Thymus (tissue), 11 donors: Measurements from ENCODE around the gene RAG2. TPM values are rescaled to one million over a fixed set of nuclear protein-coding genes. Genes with fewer than 3 reads are reported as not detected.

Experiments
- DNase-seq, 9 donors: peaks; one replicate each; pipeline ENCODE4 v3.0.0-alpha.2; 2013; ENCODE audit warnings: low spot score in 9 of 9, low read depth in 6 of 9, missing footprints in 1 of 9
- H3K27ac ChIP-seq, 2 donors: one replicate each; pipeline ENCODE4 v1.5.1; 2013; ENCODE audit warnings: control low read depth in 1 of 2, low read depth in 1 of 2, low read length in 1 of 2, mild to moderate bottlenecking in 1 of 2, moderate library complexity in 1 of 2
- H3K27me3 ChIP-seq, 2 donors: one replicate each; pipeline ENCODE4 v1.5.1; 2013; ENCODE audit warnings: low read length in 1 of 2; ENCODE audit not compliant: control insufficient read depth in 2 of 2, insufficient read depth in 1 of 2
- H3K36me3 ChIP-seq, 2 donors: one replicate each; pipeline ENCODE4 v1.5.1; 2013; ENCODE audit warnings: low read length in 1 of 2, mild to moderate bottlenecking in 1 of 2, moderate library complexity in 1 of 2; ENCODE audit not compliant: control insufficient read depth in 2 of 2, insufficient read depth in 2 of 2
- H3K4me1 ChIP-seq, 2 donors: one replicate each; pipeline ENCODE4 v1.5.1; 2013; ENCODE audit warnings: low read length in 2 of 2; ENCODE audit not compliant: control insufficient read depth in 2 of 2, insufficient read depth in 2 of 2
- H3K4me3 ChIP-seq, 2 donors: one replicate each; pipeline ENCODE4 v1.5.1; 2013; ENCODE audit warnings: low read length in 2 of 2, control low read depth in 1 of 2, mild to moderate bottlenecking in 1 of 2
- H3K9me3 ChIP-seq, 2 donors: one replicate each; pipeline ENCODE4 v1.5.1; 2013; ENCODE audit warnings: low read length in 1 of 2, mild to moderate bottlenecking in 1 of 2; ENCODE audit not compliant: control insufficient read depth in 2 of 2, insufficient read depth in 1 of 2
- WGBS: extraction: QIAGEN DNeasy Blood & Tissue Kit; methylation state at CpG from one replicate; pipeline ENCODE4 v1.1.7; 2013; 5-methylcytosine and 5-hydroxymethylcytosine counted together
- polyA plus RNA-seq: library from polyadenylated mRNA; stranded (reverse); fragments of 200-250 nt; gene quantifications from one replicate; pipeline ENCODE4 v1.2.3, GENCODE V29; 2013
- total RNA-seq: library from RNA; stranded (reverse); fragments of 120-200 nt; gene quantifications from one replicate; pipeline ENCODE4 v1.2.4, GENCODE V29; 2013
- donor health status: healthy.

The RAG2 gene
- total and polyA plus RNA-seq, 2 donors: 16.5 to 195 TPM

DNA sequence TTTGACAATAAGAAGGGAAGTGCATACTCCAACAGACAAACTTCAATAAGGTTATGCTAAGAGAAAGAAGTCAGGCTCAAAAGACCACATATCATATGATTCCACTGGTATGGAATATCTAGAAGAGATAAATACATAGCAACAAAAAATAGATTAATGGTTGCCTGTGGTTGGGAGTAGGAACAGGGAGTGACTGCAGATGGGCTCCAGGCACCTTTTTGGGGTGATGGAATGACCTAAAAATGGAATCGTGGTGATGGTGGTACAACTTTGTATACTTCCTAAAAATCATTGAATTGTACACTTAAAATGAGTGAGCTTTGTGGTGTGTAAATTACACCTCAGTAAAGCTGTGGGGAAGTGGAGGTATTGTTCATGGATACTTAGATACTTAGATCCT, 29.0 kb upstream of the RAG2 start:
- no peak overlapping the region for H3K4me3 ChIP-seq
- DNase-seq: no peak
- no peaks in the 10 kb centered on the region for H3K36me3 ChIP-seq
- H3K27ac ChIP-seq: no peak overlapping the region
- H3K4me1 ChIP-seq: peaks cover 39 to 51% of the 10 kb centered on the region in 2 donors
- no peaks in the 10 kb centered on the region for H3K27me3 ChIP-seq
- WGBS: 96% methylated on average over 1 of the region's 1 CpG
- no peaks in the 10 kb centered on the region for H3K9me3 ChIP-seq

DNA sequence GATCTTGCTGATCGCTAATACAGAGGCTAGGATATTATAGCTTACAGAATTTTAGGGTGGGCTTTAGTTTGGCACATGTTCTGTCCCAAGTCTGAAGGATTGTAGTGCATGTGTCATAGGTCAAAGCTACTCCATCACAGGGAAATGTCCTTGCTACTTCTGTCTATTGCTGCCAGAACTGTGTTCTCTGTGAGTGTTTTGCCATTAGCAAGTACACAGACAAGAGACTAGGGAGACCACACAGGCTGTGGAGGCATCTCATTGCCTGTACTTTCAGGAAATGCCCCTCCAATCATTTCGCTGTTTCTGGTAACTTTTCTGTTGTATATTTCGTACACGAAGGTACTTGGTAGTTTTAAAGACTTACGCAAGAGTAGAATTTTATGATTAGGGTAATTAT, 25.5 kb upstream of the RAG2 start:
- Histone ChIP-seq H3K4me1 (peaks cover 29 to 35% of the 10 kb centered on the region in 2 donors), H3K36me3 (no peaks in the 10 kb centered on the region), H3K27me3 (no peaks in the 10 kb centered on the region), H3K9me3 (no peaks in the 10 kb centered on the region), H3K27ac (peak overlapping the region in 1 of 2 donors; percentile 82), H3K4me3 (no peak overlapping the region)
- peak in 1 of 9 donors; percentile 58 for DNase-seq
- WGBS: 74% methylated on average over 5 of the region's 5 CpGs

DNA sequence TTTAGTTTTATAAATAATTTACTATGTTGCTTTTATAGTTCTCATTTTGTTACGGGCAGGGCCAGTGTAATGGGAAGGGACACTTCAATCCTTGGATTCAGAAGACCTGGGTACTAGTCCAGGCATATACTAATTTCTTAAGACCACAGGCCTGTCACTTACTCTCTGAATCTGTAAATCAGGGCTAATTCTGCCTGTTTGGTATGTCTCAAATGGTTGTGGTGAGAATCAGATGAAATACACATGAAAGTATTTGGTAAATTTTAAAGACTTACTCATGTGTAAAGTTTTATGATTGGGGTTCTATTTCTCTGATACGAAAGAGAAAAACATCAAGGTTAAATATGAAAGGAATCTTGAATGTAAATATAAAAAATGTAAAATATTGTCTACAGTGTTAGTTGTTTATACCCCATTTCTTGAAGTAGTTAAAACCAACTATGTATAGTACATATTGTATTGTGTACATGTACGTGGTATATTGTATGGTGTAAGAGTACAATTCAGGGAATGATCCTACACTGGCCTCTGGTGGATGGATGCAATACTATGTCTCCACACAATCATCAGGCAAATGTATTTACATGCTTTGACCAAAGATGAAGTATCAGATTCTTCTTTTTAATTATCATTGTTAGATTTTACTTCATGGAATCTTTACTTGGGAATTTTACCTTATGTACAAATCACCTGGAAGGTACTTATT, 24.5 kb upstream of the RAG2 start:
- peak overlapping the region in 1 of 2 donors; percentile 82 for H3K27ac ChIP-seq
- peak in 7 of 9 donors; percentile 70 to 89 (median 74) for DNase-seq
- H3K36me3 ChIP-seq: no peaks in the 10 kb centered on the region
- no peaks in the 10 kb centered on the region for H3K27me3 ChIP-seq
- H3K4me3 ChIP-seq: peak overlapping the region; percentile 17 to 31
- no peaks in the 10 kb centered on the region for H3K9me3 ChIP-seq
- H3K4me1 ChIP-seq: peaks cover 25 to 34% of the 10 kb centered on the region in 2 donors
- 57% methylated on average over 3 of the region's 3 CpGs for WGBS

DNA sequence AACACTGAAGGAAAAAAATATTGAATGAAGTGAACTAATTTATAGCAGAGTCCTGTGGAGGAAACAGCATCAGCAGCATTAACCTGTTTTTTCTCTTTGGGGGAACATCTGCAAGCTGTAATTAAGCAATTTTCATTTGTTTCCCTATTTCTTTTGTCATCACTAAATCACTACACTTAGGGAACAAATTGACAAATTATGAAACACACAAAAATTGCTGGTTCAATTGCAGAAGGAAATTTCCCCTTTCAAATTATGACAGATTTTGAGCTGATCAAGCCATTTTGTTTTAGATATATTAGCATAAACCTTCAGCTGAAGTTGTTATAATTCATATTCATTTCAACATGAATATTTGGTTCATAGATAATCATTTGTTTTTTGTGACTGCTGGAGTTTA, 22.2 kb upstream of the RAG2 start:
- no peaks in the 10 kb centered on the region for H3K9me3 ChIP-seq
- peaks cover 13 to 23% of the 10 kb centered on the region in 2 donors for H3K4me1 ChIP-seq
- DNase-seq: peak in 1 of 9 donors; percentile 43
- H3K4me3 ChIP-seq: peak overlapping the region; percentile 6 to 40
- peak overlapping the region in 1 of 2 donors; percentile 92 for H3K27ac ChIP-seq
- H3K36me3 ChIP-seq: no peaks in the 10 kb centered on the region
- no peaks in the 10 kb centered on the region for H3K27me3 ChIP-seq

DNA sequence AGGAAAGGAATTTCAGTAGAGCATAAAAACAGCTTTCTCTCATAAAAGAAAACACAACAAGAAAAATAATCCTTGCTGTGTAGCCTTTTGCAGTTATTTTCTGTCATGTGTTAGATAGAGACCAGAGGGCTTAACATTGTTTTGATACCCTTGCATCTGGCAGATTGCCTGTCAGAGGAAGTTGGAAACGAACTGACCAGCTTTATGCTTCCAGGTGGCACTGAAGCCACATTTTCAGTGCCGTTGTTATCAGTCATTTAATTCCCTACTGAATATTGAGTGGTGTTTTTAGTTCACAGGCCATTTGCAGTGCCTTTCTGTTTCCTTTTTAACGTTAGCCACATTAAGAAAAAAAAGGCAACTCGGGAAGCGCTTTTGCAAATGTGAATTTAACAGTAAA, 21.5 kb upstream of the RAG2 start:
- Histone ChIP-seq H3K36me3 (no peaks in the 10 kb centered on the region), H3K4me3 (peak overlapping the region; percentile 34 to 50), H3K9me3 (no peaks in the 10 kb centered on the region), H3K27ac (peak overlapping the region; percentile 46 to 92), H3K4me1 (peaks cover 13 to 21% of the 10 kb centered on the region in 2 donors), H3K27me3 (no peaks in the 10 kb centered on the region)
- peak in 1 of 9 donors; percentile 69 for DNase-seq
- WGBS: 1% methylated on average over 5 of the region's 5 CpGs

DNA sequence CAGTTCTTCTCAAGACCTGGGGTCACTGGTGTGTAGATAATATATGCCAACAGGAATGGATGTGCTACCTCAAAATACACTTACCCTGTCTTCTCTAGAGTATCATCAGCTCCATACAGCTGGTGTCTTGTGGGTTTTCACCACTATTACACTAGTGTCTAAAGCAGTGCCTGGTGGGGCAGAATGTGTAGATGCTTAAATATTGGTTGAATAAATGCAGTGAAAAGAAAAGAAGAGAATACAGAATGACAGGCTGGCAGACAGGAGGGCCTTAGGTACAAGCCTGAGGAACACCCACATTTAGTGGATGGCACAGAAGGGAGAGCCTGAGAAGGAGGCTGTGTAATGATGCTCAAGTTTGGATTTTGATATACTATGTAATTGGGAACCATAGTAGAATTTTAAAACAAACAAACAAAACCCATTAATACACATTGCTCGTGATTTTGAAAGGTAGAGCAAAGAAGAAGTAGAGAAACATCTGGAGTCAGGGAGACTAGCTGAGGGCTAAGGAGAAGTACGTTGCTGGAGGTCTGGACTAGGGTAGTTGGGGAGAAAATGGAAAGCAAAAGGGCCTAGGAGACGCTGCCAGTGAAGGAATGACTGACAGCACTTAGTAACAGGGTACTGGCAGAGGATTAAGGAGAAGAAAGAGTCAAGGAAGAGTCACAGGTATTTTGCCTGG, 20.5 kb upstream of the RAG2 start:
- peak overlapping the region; percentile 81 to 92 for H3K27ac ChIP-seq
- DNase-seq: peak in 1 of 9 donors; percentile 58
- no peaks in the 10 kb centered on the region for H3K9me3 ChIP-seq
- peak overlapping the region; percentile 34 to 50 for H3K4me3 ChIP-seq
- 29% methylated on average over 3 of the region's 3 CpGs for WGBS
- no peaks in the 10 kb centered on the region for H3K36me3 ChIP-seq
- H3K4me1 ChIP-seq: peaks cover 11 to 13% of the 10 kb centered on the region in 2 donors
- no peaks in the 10 kb centered on the region for H3K27me3 ChIP-seq

DNA sequence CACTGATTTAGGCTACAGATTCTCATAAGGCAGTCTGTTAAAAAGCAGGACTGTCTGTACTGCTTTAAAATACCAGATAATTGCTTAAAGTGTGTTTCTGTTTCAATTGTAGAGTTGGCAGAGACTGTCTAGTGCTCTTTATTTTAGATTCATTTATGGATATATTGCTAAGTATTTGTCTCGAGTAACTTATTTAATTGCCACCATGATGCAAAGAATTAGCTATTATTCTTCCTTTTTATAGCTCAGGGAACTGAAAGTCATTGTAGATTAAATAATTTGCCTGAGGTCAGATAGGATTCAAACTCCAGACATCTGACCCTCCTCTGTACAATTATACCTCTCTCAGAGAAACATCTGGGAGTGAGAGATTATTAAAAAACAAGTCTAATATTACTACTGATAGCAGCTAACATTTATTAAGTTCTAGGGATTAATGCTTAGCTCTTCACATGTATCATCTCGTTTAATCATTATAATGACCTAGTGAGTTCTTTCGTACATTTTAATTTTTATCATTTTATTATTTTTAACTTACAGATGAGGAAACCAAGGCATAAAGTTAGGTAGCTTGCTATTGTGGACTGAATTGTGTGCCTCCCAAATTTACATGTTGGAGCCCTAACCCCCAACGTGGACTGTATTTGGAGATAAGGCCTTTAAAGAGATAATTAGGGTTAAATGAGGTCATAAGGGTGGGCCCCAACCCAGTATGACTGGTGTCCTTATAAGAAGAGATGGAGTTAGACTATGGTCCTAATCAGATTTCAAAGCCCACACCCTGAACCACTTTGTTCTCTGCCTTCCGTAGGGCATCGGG, 19.7 kb upstream of the RAG2 start:
- Histone ChIP-seq H3K4me3 (peak overlapping the region; percentile 34 to 50), H3K36me3 (no peaks in the 10 kb centered on the region), H3K4me1 (peaks cover 9 to 11% of the 10 kb centered on the region in 2 donors), H3K27ac (peak overlapping the region; percentile 52 to 92), H3K9me3 (no peaks in the 10 kb centered on the region), H3K27me3 (no peaks in the 10 kb centered on the region)
- no peak for DNase-seq
- 91% methylated on average over 6 of the region's 6 CpGs for WGBS

DNA sequence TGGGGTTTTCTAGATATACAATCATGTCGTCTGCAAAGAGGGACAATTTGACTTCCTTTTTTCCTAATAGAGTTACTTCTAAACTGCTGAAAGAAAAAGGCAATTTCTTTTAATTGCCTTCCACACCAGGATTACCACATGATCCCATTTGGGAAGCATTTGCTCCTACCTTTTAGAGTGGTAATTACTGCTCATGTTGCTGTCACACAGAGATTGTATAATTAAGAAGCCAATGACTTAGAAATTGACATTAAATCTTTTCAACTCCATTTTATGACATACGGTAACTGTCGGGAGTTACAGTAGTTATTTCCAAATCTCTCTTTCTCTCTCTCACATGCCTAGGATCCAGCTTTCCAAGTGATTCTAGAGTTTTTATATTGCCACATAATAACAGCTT, 17.8 kb upstream of the RAG2 start:
- DNase-seq: no peak
- H3K27ac ChIP-seq: no peak overlapping the region
- no peaks in the 10 kb centered on the region for H3K27me3 ChIP-seq
- H3K36me3 ChIP-seq: no peaks in the 10 kb centered on the region
- H3K9me3 ChIP-seq: no peaks in the 10 kb centered on the region
- no peak overlapping the region for H3K4me3 ChIP-seq
- H3K4me1 ChIP-seq: peaks cover 13 to 15% of the 10 kb centered on the region in 2 donors
- 86% methylated on average over 3 of the region's 3 CpGs for WGBS

DNA sequence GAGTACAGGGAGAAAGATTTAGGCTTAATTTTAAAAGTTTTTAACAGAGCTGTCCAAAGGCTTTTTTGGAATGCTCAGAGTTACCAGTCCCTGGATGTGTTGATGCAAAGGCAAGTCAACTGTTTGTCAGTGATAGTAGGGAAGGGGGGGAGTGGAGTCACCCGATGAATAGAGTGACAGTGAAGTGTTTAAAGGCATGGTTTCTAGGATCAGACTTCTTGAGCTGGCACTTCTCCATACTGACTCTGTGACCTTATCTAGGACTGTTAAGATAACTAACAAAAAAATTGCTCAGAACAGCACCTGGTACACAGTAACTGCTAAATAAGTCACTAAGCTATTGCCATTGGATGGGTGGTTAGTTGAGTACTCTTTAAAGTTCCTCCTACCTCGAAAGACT, 11.3 kb upstream of the RAG2 start:
- H3K27ac ChIP-seq: no peak overlapping the region
- H3K27me3 ChIP-seq: no peaks in the 10 kb centered on the region
- H3K4me1 ChIP-seq: peaks cover 24 to 27% of the 10 kb centered on the region in 2 donors
- H3K9me3 ChIP-seq: no peaks in the 10 kb centered on the region
- 79% methylated on average over 2 of the region's 2 CpGs for WGBS
- H3K36me3 ChIP-seq: no peaks in the 10 kb centered on the region
- H3K4me3 ChIP-seq: no peak overlapping the region
- no peak for DNase-seq
